DND-41 (cell line): Measurements from ENCODE around the gene AP1M1.

Experiments used
- ATAC-seq: fragments of 200-7000 bp; cut with Tn5 transposase; 3 replicates; pipeline ENCODE4 v1.9.1; 2021; ENCODE audit warnings: low read depth; ENCODE audit not compliant: insufficient read depth
- DNase-seq: peaks from one replicate; pipeline ENCODE4 v3.0.0-alpha.2; 2020
- H2AFZ ChIP-seq: 2 replicates; pipeline ENCODE4 v1.6.0; 2012; ENCODE audit warnings: low read depth, low read length
- H3K27ac ChIP-seq: 2 replicates; pipeline ENCODE4 v1.5.1; 2012; ENCODE audit warnings: low read length, inconsistent platforms
- H3K27me3 ChIP-seq: fragments of 200-600 bp; sonication (generic); 2 replicates; pipeline ENCODE4 v1.6.0; 2012; ENCODE audit warnings: low read length, mild to moderate bottlenecking, inconsistent platforms; ENCODE audit not compliant: insufficient read depth, poor library complexity
- H3K36me3 ChIP-seq: 2 replicates; pipeline ENCODE4 v1.5.1; 2012; ENCODE audit warnings: low read length, inconsistent platforms; ENCODE audit not compliant: insufficient read depth
- H3K4me1 ChIP-seq: 2 replicates; pipeline ENCODE4 v1.5.1; 2012; ENCODE audit warnings: mild to moderate bottlenecking, low read length; ENCODE audit not compliant: insufficient read depth
- H3K4me2 ChIP-seq: 2 replicates; pipeline ENCODE4 v1.6.0; 2012; ENCODE audit warnings: mild to moderate bottlenecking, moderate library complexity, low read length, inconsistent platforms; ENCODE audit not compliant: insufficient read depth
- H3K4me3 ChIP-seq, 2 experiments: fragments of 200-600 bp in 1 of 2; shearing (Covaris generic) in 1 of 2; 2 replicates each; pipeline ENCODE4 v1.5.1; 2012 to 2016; ENCODE audit warnings: inconsistent platforms in 2 of 2, low read length in 2 of 2, mild to moderate bottlenecking in 2 of 2, low read depth in 1 of 2, moderate library complexity in 1 of 2
- H3K79me2 ChIP-seq: 2 replicates; pipeline ENCODE4 v1.6.0; 2012; ENCODE audit warnings: low read length, inconsistent platforms; ENCODE audit not compliant: insufficient read depth
- H3K9ac ChIP-seq: 2 replicates; pipeline ENCODE4 v1.6.0; 2012; ENCODE audit warnings: low read depth, mild to moderate bottlenecking, inconsistent platforms, low read length, moderate library complexity
- H3K9me3 ChIP-seq: 2 replicates; pipeline ENCODE4 v1.5.1; 2012; ENCODE audit warnings: low read length, moderate library complexity, mild to moderate bottlenecking, inconsistent platforms; ENCODE audit not compliant: insufficient read depth, severe bottlenecking
- H4K20me1 ChIP-seq: 2 replicates; pipeline ENCODE4 v1.6.0; 2012; ENCODE audit warnings: low read length; ENCODE audit not compliant: insufficient read depth
- EZH2 ChIP-seq: IDR thresholded peaks from 3 replicates; pipeline ENCODE4 v1.6.1; 2012; ENCODE audit warnings: borderline replicate concordance, low read depth, mild to moderate bottlenecking, moderate library complexity, low read length, inconsistent platforms; ENCODE audit not compliant: severe bottlenecking
- TF ChIP-seq, protein P1 (sequence below): IDR thresholded peaks from 2 replicates; pipeline ENCODE4 v1.5.1; 2012; ENCODE audit warnings: borderline replicate concordance, low read length, moderate library complexity, mild to moderate bottlenecking; ENCODE audit not compliant: poor library complexity, severe bottlenecking; ENCODE audit errors: extremely low read depth

The AP1M1 gene

GRCh38 chr19:16266586-16266942 is 68.9 kb downstream of the AP1M1 start:
- TF ChIP-seq, protein P1, sequence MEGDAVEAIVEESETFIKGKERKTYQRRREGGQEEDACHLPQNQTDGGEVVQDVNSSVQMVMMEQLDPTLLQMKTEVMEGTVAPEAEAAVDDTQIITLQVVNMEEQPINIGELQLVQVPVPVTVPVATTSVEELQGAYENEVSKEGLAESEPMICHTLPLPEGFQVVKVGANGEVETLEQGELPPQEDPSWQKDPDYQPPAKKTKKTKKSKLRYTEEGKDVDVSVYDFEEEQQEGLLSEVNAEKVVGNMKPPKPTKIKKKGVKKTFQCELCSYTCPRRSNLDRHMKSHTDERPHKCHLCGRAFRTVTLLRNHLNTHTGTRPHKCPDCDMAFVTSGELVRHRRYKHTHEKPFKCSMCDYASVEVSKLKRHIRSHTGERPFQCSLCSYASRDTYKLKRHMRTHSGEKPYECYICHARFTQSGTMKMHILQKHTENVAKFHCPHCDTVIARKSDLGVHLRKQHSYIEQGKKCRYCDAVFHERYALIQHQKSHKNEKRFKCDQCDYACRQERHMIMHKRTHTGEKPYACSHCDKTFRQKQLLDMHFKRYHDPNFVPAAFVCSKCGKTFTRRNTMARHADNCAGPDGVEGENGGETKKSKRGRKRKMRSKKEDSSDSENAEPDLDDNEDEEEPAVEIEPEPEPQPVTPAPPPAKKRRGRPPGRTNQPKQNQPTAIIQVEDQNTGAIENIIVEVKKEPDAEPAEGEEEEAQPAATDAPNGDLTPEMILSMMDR = no peak
- TF ChIP-seq EZH2 = no peak
- peaks cover 9% of the 10 kb centered on the region for H3K27me3 ChIP-seq
- H2AFZ ChIP-seq = no peak overlapping the region
- H4K20me1 ChIP-seq = 0 out of 2 replicates have a peak, but pooled peaks cover 2% of the 10 kb centered on the region
- no peak overlapping the region for H3K4me3 ChIP-seq
- DNase-seq (peak; percentile 66), ATAC-seq (peak; percentile 83)
- H3K27ac ChIP-seq = no peak overlapping the region
- no peak overlapping the region for H3K9ac ChIP-seq
- no peak overlapping the region for H3K4me2 ChIP-seq
- H3K79me2 ChIP-seq = no peaks in the 10 kb centered on the region
- H3K4me1 ChIP-seq = peaks cover 6% of the 10 kb centered on the region
- no peaks in the 10 kb centered on the region for H3K9me3 ChIP-seq
- H3K36me3 ChIP-seq = no peaks in the 10 kb centered on the region

- ATAC-seq = no peak
Observed at GRCh38 chr19:16268676-16269319, 71.1 kb downstream of the AP1M1 start.

GRCh38 chr19:16272945-16273344 is 75.2 kb downstream of the AP1M1 start:
- no peak overlapping the region for H3K4me2 ChIP-seq
- H3K79me2 ChIP-seq = no peaks in the 10 kb centered on the region
- no peak overlapping the region for H2AFZ ChIP-seq
- ATAC-seq = no peak
- H3K9ac ChIP-seq = no peak overlapping the region
- H4K20me1 ChIP-seq = no peaks in the 10 kb centered on the region
- H3K4me1 ChIP-seq = no peaks in the 10 kb centered on the region
- no peaks in the 10 kb centered on the region for H3K36me3 ChIP-seq
- TF ChIP-seq, protein P1 = no peak
- TF ChIP-seq EZH2 = no peak
- no peak overlapping the region for H3K27ac ChIP-seq
- H3K27me3 ChIP-seq = no peaks in the 10 kb centered on the region
- DNase-seq = no peak
- H3K9me3 ChIP-seq = no peaks in the 10 kb centered on the region
- no peak overlapping the region for H3K4me3 ChIP-seq

More at GRCh38 chr19:16268676-16269319, 71.1 kb downstream of the AP1M1 start:
- Histone ChIP-seq H4K20me1 (no peaks in the 10 kb centered on the region), H2AFZ (no peak overlapping the region), H3K79me2 (no peaks in the 10 kb centered on the region), H3K4me3 (no peak overlapping the region), H3K9me3 (no peaks in the 10 kb centered on the region), H3K9ac (no peak overlapping the region), H3K4me1 (peaks cover 6% of the 10 kb centered on the region), H3K36me3 (no peaks in the 10 kb centered on the region), H3K27ac (no peak overlapping the region), H3K27me3 (peaks cover 6% of the 10 kb centered on the region), H3K4me2 (no peak overlapping the region)
- DNase-seq = no peak
- TF ChIP-seq, protein P1 = no peak
- no peak for TF ChIP-seq EZH2

DNA sequence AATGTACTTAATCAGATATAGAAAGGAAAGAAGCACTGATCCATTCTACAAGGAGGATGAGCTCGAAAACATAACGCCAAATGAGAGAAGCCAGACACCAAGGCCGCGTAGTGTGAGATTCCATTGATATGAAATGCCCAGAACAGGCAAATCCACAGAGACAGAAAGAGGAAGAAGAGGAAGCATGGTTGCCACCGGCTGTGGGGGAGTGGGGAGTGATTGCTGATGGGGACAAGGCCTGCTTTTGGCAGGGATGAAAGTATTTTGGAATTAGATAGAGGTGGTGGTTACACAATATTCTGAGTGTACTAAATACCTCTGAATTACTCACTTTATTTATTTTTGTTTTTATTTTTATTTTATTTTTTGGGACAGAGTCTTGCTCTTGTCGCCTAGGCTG is 76.7 kb downstream of the AP1M1 start:
- ATAC-seq (no peak), DNase-seq (no peak)
- Histone ChIP-seq H3K4me1 (no peaks in the 10 kb centered on the region), H3K79me2 (no peaks in the 10 kb centered on the region), H2AFZ (no peak overlapping the region), H3K36me3 (no peaks in the 10 kb centered on the region), H3K27ac (no peak overlapping the region), H3K4me2 (no peak overlapping the region), H4K20me1 (no peaks in the 10 kb centered on the region), H3K9ac (no peak overlapping the region), H3K27me3 (no peaks in the 10 kb centered on the region), H3K9me3 (no peaks in the 10 kb centered on the region), H3K4me3 (no peak overlapping the region)
- TF ChIP-seq, protein P1 = no peak
- TF ChIP-seq EZH2 = no peak
